Measurements from ENCODE around the gene S100A16.

S100A16 gene

GRCh38 chr1:153608089-153608682, 4.8 kb downstream of the S100A16 start:
- in situ Hi-C loops (cut with HindIII; ENCODE audit: low sequenced_read_pairs): no loop called here
- H3K4me3 ChIP-seq (ENCODE audit: low read depth, low read length): peak overlapping the region; percentile 37
- DNase-seq (ENCODE audit: low read depth, low spot score): no peak
- TF ChIP-seq, protein P1, sequence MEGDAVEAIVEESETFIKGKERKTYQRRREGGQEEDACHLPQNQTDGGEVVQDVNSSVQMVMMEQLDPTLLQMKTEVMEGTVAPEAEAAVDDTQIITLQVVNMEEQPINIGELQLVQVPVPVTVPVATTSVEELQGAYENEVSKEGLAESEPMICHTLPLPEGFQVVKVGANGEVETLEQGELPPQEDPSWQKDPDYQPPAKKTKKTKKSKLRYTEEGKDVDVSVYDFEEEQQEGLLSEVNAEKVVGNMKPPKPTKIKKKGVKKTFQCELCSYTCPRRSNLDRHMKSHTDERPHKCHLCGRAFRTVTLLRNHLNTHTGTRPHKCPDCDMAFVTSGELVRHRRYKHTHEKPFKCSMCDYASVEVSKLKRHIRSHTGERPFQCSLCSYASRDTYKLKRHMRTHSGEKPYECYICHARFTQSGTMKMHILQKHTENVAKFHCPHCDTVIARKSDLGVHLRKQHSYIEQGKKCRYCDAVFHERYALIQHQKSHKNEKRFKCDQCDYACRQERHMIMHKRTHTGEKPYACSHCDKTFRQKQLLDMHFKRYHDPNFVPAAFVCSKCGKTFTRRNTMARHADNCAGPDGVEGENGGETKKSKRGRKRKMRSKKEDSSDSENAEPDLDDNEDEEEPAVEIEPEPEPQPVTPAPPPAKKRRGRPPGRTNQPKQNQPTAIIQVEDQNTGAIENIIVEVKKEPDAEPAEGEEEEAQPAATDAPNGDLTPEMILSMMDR (IDR thresholded peaks at IDR 0.05; ENCODE audit: low read depth, low read length): no peak

- in situ Hi-C loops (cut with HindIII; ENCODE audit: low sequenced_read_pairs): no loop called here
- no peak for DNase-seq (ENCODE audit: low read depth, low spot score)
- H3K4me3 ChIP-seq (ENCODE audit: low read depth, low read length): no peak overlapping the region
- TF ChIP-seq, protein P1 (IDR thresholded peaks at IDR 0.05; ENCODE audit: low read depth, low read length): no peak
These were observed 5.6 kb downstream of the S100A16 start for GRCh38 chr1:153607381-153607780.

- DNase-seq (ENCODE audit: low read depth, low spot score): no peak
- H3K4me3 ChIP-seq (ENCODE audit: low read depth, low read length): no peak overlapping the region
- in situ Hi-C loops (cut with HindIII; ENCODE audit: low sequenced_read_pairs): no loop called here
- TF ChIP-seq, protein P1 (IDR thresholded peaks at IDR 0.05; ENCODE audit: low read depth, low read length): no peak
These were observed 6.7 kb downstream of the S100A16 start for GRCh38 chr1:153606194-153606593.

DNA sequence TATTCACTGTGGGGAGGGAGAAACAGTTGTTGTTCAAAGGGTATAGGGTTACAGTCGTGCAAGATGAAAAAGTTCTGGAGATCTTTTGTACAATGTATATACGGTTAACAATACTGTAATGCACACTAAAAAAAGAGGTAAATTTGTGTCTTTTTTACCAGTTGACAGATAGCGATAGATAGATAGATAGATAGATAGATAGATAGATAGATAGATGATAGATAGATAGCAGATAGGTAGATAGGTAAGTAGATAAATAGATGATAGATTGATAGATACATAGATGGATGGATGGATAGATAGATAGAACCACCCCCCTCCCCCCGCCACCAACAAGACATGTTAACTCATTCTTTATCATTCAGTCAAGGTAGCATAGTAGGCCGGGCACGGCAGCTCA, 10.2 kb downstream of the S100A16 start:
- TF ChIP-seq, protein P1 (IDR thresholded peaks at IDR 0.05; ENCODE audit: low read depth, low read length): no peak
- in situ Hi-C loops (cut with HindIII; ENCODE audit: low sequenced_read_pairs): no loop called here
- no peak for DNase-seq (ENCODE audit: low read depth, low spot score)
- H3K4me3 ChIP-seq (ENCODE audit: low read depth, low read length): no peak overlapping the region

DNA sequence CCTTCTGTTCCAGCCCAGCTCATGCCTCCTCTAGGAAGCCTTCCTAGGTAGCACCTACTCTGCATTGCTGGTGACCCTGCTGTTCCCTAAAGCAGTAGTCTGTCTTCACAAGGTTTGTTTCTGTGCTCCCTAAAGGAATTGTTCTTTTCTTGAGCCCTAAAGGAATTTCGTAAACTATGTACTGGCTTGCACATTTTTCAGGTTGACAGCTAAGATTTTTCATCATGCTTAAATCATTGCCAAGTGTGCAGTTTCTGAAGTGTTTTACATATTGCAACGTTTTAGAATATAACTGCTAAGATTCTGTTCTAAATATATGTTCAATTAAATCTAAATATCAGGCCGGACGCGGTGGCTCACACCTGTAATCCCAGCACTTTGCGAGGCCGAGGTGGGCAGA, 13.1 kb downstream of the S100A16 start:
- DNase-seq (ENCODE audit: low read depth, low spot score): no peak
- in situ Hi-C loops (cut with HindIII; ENCODE audit: low sequenced_read_pairs): no loop called here
- TF ChIP-seq, protein P1 (IDR thresholded peaks at IDR 0.05; ENCODE audit: low read depth, low read length): no peak
- H3K4me3 ChIP-seq (ENCODE audit: low read depth, low read length): no peak overlapping the region

GRCh38 chr1:153598309-153599172, 14.4 kb downstream of the S100A16 start:
- TF ChIP-seq, protein P1 (IDR thresholded peaks at IDR 0.05; ENCODE audit: low read depth, low read length): no peak
- in situ Hi-C loops (cut with HindIII; ENCODE audit: low sequenced_read_pairs): no loop called here
- DNase-seq (ENCODE audit: low read depth, low spot score): peak; percentile 66
- no peak overlapping the region for H3K4me3 ChIP-seq (ENCODE audit: low read depth, low read length)

Measured in astrocyte of the spinal cord (primary cell).